Measurements from ENCODE around the gene B3GALT5.
"Not testable (repeated sequence)": the region's sequence is repeated elsewhere in the genome, so short reads cannot be mapped to it uniquely, and the experiment has no call there.

B3GALT5 gene, protein sequence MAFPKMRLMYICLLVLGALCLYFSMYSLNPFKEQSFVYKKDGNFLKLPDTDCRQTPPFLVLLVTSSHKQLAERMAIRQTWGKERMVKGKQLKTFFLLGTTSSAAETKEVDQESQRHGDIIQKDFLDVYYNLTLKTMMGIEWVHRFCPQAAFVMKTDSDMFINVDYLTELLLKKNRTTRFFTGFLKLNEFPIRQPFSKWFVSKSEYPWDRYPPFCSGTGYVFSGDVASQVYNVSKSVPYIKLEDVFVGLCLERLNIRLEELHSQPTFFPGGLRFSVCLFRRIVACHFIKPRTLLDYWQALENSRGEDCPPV

DNA sequence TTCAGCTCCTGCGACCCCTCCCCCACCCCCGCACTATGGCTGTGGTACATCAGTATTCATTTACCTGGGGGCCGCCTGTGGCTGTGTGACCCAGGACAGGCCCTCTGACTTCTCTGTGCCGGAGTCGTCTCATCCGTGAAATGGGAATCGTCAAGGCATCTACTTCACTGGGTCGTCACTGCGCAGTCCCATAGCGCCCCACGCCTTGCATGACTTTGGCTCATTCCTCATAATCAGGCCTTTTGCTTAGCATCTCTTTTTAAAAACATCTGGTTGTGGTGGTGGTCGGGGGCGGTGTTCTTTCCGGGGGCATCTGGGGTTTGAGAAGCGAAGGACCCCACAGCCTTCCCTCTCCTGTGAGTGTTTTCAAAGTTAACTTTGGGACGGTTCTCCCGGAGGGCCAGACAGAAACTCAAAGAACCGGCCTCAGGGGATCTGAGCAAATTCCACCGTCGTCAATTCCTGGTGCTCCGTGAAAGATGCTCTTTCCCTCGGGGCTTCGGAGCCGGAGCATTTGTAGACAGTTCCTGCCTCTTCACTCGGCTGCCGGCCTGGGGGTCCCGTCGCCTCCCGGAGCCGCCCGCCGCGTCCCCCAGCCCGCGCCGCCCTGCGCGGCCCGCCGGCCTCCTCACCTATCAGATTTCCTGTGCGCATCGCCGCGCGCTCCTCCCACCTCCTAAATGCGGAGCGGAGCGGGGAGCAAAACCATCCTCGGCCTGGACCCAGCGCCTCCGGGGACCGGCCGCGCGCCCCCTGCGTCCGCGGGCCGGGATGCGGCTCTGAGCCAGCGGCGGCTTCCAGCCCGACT is at the start of gene B3GALT5:
Gene B3GALT5, plus strand, starts transcription at position 708 of the 808 bp plus-strand sequence. CDS start 47,620 bp downstream, outside the sequence.
- DNase-seq, result peak; percentile 83

DNA sequence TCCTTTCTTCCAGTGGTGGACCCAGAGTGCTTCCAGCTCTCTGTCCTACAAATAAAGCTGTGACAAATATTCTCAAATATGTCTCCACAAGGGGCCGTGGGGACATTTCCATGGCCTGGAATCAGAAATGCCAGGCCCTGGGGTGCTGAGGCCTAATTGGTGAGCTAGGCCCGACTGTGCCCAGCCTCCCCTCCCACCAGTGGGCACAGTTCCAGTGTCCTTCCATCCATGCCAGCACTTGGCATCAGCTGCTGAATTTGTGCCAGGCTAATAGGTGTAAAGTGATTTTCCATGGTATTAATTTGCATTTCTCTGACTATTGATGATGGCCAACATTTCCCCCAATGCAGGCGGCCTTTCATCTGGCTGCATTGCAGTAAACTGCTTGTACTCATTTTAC is 48.5 kb upstream of the B3GALT5 start:
- peak; percentile 51 for DNase-seq

DNA sequence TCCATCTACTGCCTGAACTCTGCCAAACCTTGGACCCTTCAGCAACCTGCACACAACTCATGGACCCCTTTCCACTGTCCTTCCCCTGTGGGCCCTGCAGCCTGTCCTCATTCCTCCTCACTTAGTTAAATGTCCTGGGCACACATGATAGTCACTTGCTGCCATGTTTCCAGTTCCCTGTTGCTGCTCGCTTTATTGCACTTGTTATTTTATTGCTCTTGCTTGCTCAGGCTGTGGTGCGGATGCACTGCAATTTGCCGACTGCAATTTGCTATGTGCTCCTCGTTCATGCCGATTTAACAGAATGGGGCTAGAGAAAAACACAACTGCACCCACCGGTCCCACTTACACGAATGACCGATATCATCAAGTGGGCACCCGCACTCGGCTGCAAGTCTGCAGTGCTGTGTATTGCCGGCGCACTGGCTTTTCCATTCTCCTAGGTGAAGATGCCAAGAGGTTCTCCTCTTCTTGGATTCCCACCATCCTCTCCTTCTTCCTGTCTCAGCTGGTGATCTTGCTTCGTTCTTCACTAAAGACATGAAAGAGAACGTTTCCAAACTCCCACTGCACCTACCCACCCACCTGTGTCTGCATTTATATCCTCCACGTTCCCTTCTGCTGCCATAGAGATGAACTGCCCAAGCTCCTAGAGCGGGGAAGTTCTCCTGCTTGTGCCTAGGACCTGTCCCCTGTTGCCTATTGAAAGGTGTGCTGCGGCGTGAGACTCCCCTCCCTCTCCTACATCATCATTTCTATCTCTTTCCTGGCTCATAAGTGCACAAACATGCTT is 45.4 kb upstream of the B3GALT5 start:
- DNase-seq, result no peak

DNA sequence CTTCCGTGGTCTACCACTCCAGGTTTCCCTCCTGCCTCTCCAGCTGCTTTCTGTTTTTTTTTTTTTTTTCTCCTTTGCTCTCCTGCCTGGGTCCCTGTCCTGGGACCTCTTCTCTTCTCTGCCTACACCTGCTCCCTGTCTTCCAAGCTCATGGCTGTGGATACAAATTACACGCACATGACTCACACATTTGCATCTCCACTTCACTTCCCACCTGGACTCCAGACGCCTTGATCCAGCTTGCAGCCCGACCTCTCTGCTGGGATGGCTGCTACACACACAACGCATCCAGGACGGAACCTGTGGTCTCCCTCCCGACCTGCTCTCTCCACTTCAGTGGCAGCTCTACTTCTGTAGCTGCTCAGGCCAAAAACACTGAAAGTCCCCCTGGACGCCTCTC is 44.4 kb upstream of the B3GALT5 start:
- peak; percentile 21 for DNase-seq

DNA sequence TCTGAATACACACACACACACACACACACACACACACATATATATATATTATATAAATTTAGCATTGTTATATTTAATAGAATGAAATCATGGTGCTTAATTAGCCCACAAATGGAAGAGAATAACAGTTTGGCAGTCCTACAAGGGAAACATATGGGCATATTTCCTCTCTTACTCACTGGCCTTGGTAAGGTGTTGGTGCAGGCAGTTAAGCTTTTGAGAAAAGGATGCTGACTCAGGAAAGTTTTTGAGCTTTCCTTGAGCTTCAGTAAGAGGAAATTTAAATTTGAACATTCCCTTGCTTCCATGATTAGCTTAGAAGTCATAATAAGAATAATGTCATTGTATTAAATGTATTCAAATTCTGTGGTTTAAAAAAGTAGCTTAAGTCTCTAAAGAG is 37.0 kb upstream of the B3GALT5 start:
- DNase-seq, result no peak

DNA sequence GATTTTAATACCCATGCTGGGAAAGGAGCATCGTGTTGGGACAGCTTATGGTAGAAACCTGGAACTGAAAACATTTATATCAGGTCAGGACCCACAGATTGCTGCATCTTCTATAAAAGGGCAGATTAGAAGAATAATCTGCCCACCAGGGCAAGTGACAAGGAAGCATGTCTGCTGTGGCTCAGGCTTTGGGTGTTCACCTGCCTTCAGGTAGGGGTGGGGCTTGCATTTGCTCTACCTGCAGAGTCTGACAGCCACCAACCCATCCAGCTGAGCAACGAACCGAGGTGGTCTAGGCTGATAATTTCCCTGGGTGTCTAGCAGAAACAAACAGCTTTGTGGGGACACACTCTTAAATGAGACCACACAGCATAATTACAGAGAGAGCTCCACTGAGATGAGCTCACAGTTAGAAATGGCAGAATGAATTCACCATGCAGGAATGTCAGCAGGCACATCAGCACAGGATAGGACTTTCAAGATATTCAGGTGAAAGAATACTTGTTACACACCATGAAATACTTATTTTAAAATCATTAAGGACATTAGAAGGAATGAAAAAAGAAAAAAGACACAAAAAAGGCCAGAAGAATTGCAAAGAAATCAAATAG is 36.1 kb upstream of the B3GALT5 start:
- DNase-seq, result no peak

DNA sequence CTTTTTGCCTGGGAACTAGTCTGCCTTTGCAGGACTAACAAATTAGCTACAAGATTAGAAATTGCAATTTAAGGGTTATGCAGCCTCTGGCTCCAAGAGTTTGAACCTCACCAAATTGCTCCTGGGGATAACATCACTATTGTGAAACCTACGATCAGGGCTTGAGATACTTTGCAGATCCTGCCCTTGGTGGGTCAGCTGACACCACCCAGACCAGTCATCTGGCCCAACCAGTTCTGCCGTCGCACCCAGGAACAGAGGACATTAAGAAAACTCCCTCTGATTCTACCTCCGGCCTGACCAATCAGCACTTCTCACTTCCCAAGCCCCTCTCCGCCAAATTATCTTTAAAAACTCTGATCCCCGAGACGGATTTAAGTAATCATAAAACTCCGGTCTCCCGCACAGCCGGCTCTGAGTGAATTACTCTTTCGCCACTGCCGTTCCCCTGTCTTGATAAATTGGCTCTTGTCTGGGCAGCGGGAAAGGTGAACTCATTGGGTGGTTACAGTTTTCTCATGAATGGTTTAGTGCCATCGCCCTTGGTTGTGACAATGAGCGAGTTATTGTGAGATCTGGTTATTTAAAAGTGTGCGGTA is 32.9 kb upstream of the B3GALT5 start:
- no peak for DNase-seq

DNA sequence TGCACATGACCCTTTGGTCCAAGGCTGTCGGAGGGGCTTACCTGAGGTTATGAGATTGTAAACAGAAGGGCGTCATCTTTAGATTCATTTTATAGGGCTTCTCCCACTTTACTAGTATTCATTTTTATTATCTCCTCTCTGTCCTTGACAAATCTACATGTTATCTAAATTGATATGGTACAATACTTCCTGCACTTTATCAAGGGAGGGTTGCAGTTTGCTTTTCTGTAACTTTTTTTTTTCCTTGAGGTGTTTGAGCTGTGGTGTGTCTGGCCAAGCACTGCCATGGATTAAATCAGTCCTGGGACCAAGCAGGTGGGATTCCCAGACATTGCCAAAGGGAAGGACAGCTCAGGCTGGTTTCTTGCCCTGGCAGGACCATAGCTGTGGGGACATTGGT is 32.0 kb upstream of the B3GALT5 start:
- no peak for DNase-seq

DNA sequence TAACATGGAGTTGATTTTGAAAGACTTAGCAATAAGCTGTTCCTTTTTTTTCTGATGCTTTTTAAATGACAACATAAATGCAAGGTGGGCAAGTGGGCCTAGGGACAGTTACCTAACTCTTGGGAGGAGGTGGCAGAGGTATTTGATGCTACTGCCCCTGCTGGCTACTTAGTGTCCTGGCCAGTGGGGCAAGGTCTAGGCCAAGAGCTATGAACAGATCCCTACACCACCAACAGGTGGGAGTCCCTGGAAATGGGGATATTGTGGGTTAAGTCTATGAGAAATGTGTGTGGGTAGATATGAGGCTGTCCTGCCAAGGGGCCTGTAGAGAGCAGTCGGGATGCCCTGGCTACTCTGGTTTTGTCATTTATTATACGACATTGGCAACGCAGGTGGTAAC is 31.3 kb upstream of the B3GALT5 start:
- no peak for DNase-seq

DNA sequence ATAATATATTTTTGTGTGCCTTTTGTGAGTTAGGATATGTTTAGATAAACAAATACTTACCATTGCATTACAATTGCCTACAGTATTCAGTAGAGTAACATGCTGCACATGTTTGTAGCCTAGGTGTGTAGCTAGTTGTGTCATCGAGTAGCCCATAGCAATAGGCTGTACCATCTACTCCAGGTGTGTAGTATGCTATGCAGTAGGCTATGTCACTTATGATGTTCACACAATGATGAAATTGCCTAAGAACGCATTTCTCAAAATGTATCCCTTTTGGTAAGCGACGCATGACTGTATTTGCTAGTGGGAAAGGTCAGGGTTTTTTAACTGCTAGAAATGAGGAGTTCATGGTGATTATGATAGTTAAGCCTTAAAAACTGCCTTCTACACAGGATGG is 30.0 kb upstream of the B3GALT5 start:
- no peak for DNase-seq

DNA sequence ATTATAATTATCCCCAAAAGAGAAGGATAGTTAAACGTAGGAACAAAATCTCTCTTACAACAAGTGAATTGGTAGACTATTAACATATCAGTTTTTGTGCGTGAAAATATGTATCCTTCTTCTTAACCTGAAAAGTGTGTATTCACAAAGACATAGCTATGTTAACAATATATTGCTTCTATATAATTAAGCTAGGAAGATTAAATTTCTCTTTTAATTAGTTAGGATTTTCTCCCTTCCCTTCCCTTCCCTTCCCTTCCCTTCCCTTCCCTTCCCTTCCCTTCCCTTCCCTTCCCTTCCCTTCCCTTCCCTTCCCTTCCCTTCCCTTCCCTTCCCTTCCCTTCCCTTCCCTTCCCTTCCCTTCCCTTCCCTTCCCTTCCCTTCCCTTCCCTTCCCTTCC is 29.2 kb upstream of the B3GALT5 start:
- DNase-seq, result not testable (repeated sequence)

DNA sequence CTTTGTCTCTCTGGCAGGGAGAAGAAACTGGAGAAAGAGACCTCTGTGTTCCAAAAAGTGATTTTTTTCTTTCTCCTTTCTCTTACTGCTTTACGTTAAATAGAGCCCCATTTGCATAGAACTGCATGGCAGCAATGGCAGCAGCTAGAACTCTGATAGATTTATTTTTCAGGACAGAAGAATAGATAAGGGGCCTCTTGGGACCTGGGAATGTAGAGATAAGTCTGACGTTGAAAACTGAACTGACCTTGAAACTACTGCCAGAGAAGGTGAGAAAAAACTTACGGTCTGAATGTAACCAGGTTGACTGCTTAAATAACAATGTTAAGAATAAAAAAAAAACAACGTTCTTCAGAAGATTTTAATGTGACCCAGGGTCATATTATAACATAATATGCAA is 25.4 kb upstream of the B3GALT5 start:
- DNase-seq, result no peak

DNA sequence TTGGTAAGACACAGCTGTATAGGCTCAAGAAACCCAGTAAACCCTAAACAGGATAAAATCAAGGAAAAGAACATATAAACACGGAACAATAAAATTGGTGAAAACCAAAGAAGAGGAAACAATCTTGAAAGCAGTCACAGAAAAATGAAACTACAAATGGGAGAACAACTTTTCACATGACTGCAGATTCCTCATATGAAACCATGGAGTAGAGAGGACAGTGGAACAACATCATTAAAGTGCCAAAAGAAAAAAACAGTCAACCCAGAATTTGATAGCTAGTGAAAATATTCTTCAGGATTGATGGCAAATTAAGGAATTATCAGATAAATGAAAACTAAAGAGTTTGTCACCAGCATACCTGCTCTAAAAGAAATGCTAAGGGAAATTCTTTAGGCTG is 23.9 kb upstream of the B3GALT5 start:
- no peak for DNase-seq

DNA sequence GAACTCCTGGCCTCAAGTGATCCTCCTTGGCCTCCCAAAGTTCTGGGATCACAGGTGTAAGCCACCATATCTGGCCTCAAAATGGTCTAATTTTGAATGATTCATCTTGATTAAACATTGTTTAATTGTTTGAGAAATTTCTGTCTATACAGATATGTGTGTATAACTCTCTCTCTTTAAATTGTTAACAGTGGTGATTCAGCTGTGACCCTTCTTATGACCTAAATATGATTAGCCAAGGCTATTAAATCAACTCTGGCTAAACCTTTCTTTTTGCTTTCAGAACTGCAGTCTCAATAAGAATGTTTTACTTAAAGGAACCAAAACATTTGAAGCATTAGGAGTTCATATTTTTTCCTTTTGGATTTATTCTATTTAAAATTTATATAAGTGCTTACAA is 19.2 kb upstream of the B3GALT5 start:
- no peak for DNase-seq

DNA sequence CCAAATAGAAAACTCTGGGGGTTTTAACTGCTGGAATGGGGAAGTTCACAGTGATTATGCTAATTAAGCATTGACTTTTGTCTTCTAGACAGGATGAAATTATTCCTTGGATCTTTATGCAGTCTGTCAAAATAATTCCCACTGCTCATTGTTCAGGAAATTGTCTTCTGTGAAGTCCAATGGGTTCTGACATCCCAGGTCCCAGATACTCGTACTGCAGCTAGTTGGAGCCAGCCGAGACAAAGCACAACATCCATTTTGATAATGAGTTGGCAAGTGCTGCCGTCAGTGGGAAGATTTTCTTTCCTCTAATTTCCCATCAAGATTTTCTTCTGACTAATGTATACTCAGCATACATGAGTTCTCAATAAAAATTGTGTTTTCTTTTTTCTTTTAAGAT is 17.3 kb upstream of the B3GALT5 start:
- DNase-seq, result no peak

DNA sequence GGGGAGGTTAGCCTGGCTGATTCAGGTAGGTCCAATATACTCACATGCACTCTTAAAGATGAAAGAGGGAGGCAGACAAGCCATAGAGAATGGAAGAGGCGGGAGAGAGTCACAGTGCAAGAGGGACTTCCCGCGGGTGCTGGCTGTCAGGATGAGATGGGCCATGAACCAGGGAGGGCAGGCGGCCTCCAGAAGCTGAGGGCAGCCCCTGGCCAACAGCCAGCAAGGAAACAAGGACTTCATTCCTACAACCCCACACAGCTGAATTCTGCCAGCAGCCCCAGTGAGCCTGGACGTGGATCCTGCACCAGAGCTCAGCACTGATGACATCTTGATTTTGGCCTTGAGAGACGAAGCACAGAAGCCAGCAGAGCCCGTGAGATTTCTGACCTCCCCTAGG is 15.1 kb upstream of the B3GALT5 start:
- DNase-seq, result no peak

DNA sequence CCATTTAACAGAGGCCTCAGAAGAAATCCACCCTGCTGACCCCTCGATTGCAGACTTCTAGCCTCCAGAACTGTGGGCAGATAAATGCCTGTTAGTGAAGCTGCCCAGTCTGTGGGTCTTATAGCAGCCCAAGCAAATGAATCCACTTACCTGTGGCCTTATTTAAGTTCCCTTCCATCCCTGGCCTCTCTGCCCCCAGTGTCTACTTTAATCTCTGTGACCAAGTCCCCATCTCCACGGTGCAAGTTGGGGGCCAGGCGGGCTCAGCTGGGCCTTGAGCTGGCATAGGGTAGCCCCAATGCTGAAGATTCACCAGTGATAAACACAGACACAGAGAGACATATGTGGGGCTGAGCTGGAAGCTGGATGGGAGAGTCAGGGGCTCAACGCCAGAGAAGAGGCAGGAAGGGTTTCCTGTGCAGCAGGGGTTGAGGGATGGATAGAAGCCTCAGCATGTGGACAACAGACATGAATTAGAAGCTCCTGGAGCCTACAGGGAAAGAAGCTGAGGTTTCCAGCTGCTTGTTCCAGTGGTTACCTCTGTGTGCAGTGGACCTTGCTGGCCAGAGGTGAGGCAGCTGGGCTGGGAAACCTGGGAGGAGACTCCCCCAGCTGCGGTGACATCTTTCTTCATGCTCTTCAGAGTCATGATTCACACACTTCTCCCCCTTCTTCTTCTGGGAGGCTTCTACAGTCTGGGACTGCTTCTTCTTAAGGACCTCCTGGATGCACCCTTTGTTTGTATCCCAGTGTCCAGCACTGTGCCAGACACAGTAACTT is 13.4 kb upstream of the B3GALT5 start:
- DNase-seq, result no peak

DNA sequence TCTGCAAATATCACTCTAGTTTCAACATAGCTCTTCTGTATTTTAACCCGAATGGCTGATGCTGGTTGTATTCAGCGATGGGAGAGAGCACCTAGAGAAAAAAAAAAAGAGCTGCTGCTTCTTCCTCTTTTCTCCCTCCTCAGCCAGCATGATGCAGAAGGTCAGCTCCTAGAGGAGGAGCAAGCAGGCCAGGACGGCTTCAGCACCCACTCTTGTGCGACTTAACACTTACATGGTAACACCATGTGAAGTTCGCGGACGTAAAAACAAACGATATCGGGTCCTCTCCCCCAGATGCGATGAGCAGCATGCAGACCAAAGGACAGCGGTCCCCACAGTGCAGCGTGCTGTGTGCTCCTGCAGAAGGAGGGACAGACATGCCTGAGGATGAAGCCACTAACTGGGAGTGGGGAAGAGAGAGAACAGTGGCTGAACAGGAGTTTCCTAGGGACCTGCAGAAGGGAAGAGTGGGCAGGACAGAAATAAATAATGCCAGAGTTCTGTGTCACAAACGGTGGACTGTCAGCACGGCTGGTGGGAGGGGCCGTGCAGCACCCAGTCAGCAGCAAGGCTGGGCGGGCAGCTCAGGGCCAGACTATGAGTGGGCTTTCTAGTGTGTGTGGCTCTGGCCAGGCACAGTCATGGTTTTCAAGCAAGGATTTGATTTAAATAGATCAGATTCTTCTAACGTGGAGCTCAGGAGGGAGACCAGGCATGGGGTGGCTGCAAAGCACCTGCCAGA is 11.4 kb upstream of the B3GALT5 start:
- DNase-seq, result no peak

DNA sequence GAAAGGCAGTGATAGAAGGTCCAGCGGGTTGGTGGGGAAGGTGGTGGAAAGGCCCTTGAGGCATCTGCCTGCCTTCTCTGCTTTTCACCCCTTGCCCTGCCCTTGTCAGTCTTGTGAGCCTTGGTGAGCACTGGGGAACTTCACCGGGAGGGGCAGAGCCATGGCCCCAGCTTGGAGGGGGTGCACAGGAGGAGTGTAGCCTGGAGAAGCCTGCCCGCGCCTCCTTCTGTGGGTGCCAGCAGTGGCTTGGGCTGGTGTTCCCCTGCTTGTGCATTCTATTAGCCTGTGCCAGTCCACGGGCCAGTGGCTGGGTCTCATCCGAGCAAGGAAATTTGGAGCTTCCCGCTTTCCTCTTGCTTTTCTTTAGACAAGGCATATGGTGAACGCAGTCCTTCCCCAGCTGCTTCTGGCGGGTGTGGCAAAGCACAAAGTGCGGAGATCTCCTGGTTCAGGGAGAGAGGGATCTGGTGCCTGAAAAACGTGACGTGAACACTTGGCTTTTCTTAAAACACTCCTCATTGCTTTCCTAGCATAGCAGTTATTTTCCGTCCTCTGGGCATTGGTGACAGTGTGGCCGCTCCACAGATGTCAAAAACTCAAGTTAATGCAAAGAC is 10.6 kb upstream of the B3GALT5 start:
- DNase-seq, result no peak

DNA sequence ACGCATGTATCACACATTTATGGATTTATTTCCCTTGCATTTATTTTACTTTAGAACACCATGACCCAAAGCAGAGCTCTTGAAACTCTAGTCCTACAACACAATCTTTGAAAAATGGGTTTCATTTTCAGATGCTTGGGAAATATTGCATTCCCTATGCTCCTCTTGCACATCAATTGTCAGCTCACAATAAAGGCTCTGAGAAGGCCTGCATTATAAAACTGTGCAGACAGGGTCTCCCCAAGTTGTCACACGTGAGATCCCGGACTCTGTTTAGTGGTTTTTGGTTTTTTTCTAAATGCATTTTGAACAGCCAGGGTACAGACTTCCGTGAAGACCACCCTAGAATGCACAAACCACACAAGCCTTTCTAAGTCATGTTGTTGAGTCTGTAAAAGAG is 9.9 kb upstream of the B3GALT5 start:
- no peak for DNase-seq

DNA sequence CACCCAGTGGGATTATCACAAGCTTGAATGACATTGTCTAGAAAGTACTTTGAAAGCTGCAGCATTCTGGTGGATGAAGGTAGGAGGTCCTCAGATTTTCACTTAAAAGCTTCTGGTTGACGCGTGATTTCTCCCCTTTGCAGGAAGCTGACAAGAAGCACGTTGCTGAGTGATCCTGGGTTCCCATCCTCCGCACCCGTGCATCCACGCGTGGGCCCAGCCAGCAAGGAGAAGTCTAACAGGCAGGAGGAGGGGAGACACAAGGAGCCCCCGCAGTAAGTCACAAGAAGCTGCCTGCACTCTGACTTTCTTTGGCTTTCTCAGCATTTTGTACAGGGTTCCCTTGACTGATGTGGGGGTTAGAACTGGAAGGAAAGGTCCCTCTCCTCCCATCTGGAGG is 7.8 kb upstream of the B3GALT5 start:
- DNase-seq, result no peak
